Frontal cortex (tissue), 4 donors: Measurements from ENCODE around the gene PROSER3. TPM values are rescaled to one million over a fixed set of nuclear protein-coding genes. Genes with fewer than 3 reads are reported as not detected.

Experiments
- DNase-seq, 2 donors: peaks; one replicate each; pipeline ENCODE4 v3.0.0; 2012; ENCODE audit warnings: low spot score in 2 of 2
- FAIRE-seq: peaks from 2 replicates; lab custom pipeline; 2012; peaks lifted over from hg19 to GRCh38; lab: Jason Lieb, UNC
- total RNA-seq: library from RNA; depleted of rRNA; stranded (reverse); fragments of >200 nt; gene quantifications from one replicate; pipeline ENCODE4 v1.2.3, GENCODE V29; 2014
- donor health status: control.
- donor health status: control.
- donor health status: control.

PROSER3 gene
- total RNA-seq, 1 donor from 2014 or later: 3.3 TPM

GRCh38 chr19:35736913-35737886 lies 20.8 kb upstream of the PROSER3 start:
- FAIRE-seq (no peak), DNase-seq (no peak)

GRCh38 chr19:35738021-35738886 lies 19.7 kb upstream of the PROSER3 start:
- DNase-seq (no peak), FAIRE-seq (no peak)

GRCh38 chr19:35738887-35739229 lies 19.1 kb upstream of the PROSER3 start:
- DNase-seq (no peak), FAIRE-seq (no peak)

- DNase-seq (no peak), FAIRE-seq (no peak)
Observed at GRCh38 chr19:35739275-35740107, 18.5 kb upstream of the PROSER3 start.

- no peak for DNase-seq
- no peak for FAIRE-seq
Observed at GRCh38 chr19:35740108-35740422, 17.9 kb upstream of the PROSER3 start.

GRCh38 chr19:35740423-35741202 lies 17.4 kb upstream of the PROSER3 start:
- FAIRE-seq: peak; percentile 19
- peak; percentile 98 to 100 for DNase-seq

GRCh38 chr19:35741203-35741515 lies 16.8 kb upstream of the PROSER3 start:
- no peak for DNase-seq
- FAIRE-seq: no peak

GRCh38 chr19:35742121-35742724 lies 15.8 kb upstream of the PROSER3 start, which contains the start of gene IGFLR1:
TSS of gene IGFLR1 (minus strand) at chr19:35742452. CDS start at chr19:35741180, 1,272 bp downstream.
- DNase-seq (no peak), FAIRE-seq (no peak)

- FAIRE-seq (no peak), DNase-seq (no peak)
Observed at GRCh38 chr19:35743640-35744429, 14.1 kb upstream of the PROSER3 start.

- FAIRE-seq: no peak
Observed at GRCh38 chr19:35744430-35745327, 13.3 kb upstream of the PROSER3 start.

GRCh38 chr19:35745328-35746086 lies 12.5 kb upstream of the PROSER3 start, which contains the start of the genes PSENEN and U2AF1L4:
TSS of gene PSENEN (plus strand) at chr19:35745651. CDS start at chr19:35745931, 280 bp downstream.
TSS of gene U2AF1L4 (minus strand) at chr19:35745418. CDS start at chr19:35745391, 27 bp downstream.
- FAIRE-seq: no peak
- DNase-seq: peak; percentile 86 to 91

More at GRCh38 chr19:35744430-35745327, 13.3 kb upstream of the PROSER3 start:
- DNase-seq: peak; percentile 83 to 87

- FAIRE-seq (no peak), DNase-seq (no peak)
Observed at GRCh38 chr19:35746087-35746462, 11.9 kb upstream of the PROSER3 start.

- FAIRE-seq (no peak), DNase-seq (no peak)
Observed at GRCh38 chr19:35746531-35746930, 11.4 kb upstream of the PROSER3 start.

- FAIRE-seq: peak; percentile 96
- DNase-seq: peak; percentile 88 to 90
Observed at GRCh38 chr19:35748106-35749020, 9.6 kb upstream of the PROSER3 start, which contains the start of gene LIN37. TSS of gene LIN37 (plus strand) at chr19:35748576. CDS start at chr19:35748725, 149 bp downstream.

GRCh38 chr19:35750167-35750566 lies 7.8 kb upstream of the PROSER3 start:
- FAIRE-seq (no peak), DNase-seq (no peak)
